Erythroblast (primary cell): ENCODE data around the gene DIPK1C.

Experiments used
- GATA1 ChIP-seq: IDR thresholded peaks from 2 replicates; pipeline ENCODE4 v1.6.1; 2011; ENCODE audit warnings: low read depth, mild to moderate bottlenecking, control low read depth, low read length, moderate library complexity
- POLR2A ChIP-seq: IDR thresholded peaks from 2 replicates; pipeline ENCODE4 v1.6.1; 2011; ENCODE audit warnings: mild to moderate bottlenecking, low read length

- no peak for TF ChIP-seq POLR2A
- no peak for TF ChIP-seq GATA1
Observed at GRCh38 chr18:74429096-74429495, 28.0 kb downstream of the DIPK1C start.
